MM.1S (cell line): ENCODE measurements around the gene SEZ6L.

Experiments
- CTCF ChIP-seq: fragments of 300-600 bp; sonication (generic); IDR thresholded peaks from 2 replicates; pipeline ENCODE4 v1.5.1; 2016; ENCODE audit warnings: antibody characterized with exemption, low read length, mixed read lengths
- EZH2 ChIP-seq: fragments of 300-600 bp; sonication (generic); optimal IDR thresholded peaks from 2 replicates; pipeline ENCODE3; 2017; ENCODE audit warnings: low read depth, mild to moderate bottlenecking, antibody characterized with exemption, low read length, mixed read lengths
- EZH2phosphoT487 ChIP-seq: fragments of 300-600 bp; sonication (generic); IDR thresholded peaks from 2 replicates; pipeline ENCODE4 v1.6.1; 2018; ENCODE audit warnings: antibody characterized with exemption, low read length

- TF ChIP-seq CTCF = no peak
- no peak for TF ChIP-seq EZH2
- no peak for TF ChIP-seq EZH2phosphoT487
Measured at GRCh38 chr22:26239581-26239980, 70.3 kb downstream of the SEZ6L start.
